Neural cell (in vitro differentiated cells): Measurements from ENCODE around the gene NR1H3. TPM values are rescaled to one million over a fixed set of nuclear protein-coding genes. Genes with fewer than 3 reads are reported as not detected.

Experiments
- H2AFZ ChIP-seq: fragments of 200-600, 300-800 bp; sonication (generic), shearing (Covaris generic); 2 replicates; pipeline ENCODE4 v1.6.0; 2014; ENCODE audit warnings: low read depth, mild to moderate bottlenecking, antibody characterized with exemption, low read length, moderate library complexity
- H3F3A ChIP-seq: fragments of 200-600 bp; shearing (Covaris generic); 2 replicates; pipeline ENCODE4 v1.6.1; 2016; ENCODE audit warnings: mild to moderate bottlenecking, moderate library complexity, mixed read lengths, antibody characterized with exemption, low read length; ENCODE audit not compliant: insufficient read depth, poor library complexity, severe bottlenecking
- H3K27ac ChIP-seq: fragments of 200-600, 300-800 bp; sonication (generic), shearing (Covaris generic); 2 replicates; pipeline ENCODE4 v1.5.1; 2014; ENCODE audit warnings: mild to moderate bottlenecking, low read length, moderate library complexity
- H3K27me3 ChIP-seq: fragments of 300-800, 200-600 bp; sonication (generic), shearing (Covaris generic); 2 replicates; pipeline ENCODE4 v1.6.0; 2014; ENCODE audit warnings: mild to moderate bottlenecking, low read depth, low read length, moderate library complexity; ENCODE audit not compliant: insufficient read depth
- H3K36me3 ChIP-seq: fragments of 300-800, 200-600 bp; sonication (generic), shearing (Covaris generic); 2 replicates; pipeline ENCODE4 v1.5.1; 2014; ENCODE audit warnings: mild to moderate bottlenecking, antibody characterized with exemption, low read length, moderate library complexity; ENCODE audit not compliant: insufficient read depth
- H3K4me2 ChIP-seq: fragments of 300-800, 200-600 bp; sonication (generic), shearing (Covaris generic); 2 replicates; pipeline ENCODE4 v1.6.0; 2014; ENCODE audit warnings: mild to moderate bottlenecking, low read length
- H3K4me3 ChIP-seq: fragments of 300-800, 200-600 bp; sonication (generic), shearing (Covaris generic); 2 replicates; pipeline ENCODE4 v1.5.1; 2014; ENCODE audit warnings: mild to moderate bottlenecking, low read length, moderate library complexity
- H3K79me2 ChIP-seq: fragments of 200-600 bp; shearing (Covaris generic); replicated peaks from 2 replicates; pipeline ENCODE4 v1.6.0; 2014; ENCODE audit warnings: mild to moderate bottlenecking, low read length, moderate library complexity; ENCODE audit not compliant: insufficient read depth
- H3K9ac ChIP-seq: fragments of 300-800, 200-600 bp; sonication (generic), shearing (Covaris generic); 2 replicates; pipeline ENCODE4 v1.6.1; 2016; ENCODE audit warnings: mild to moderate bottlenecking, low read length, mixed read lengths
- H3K9me2 ChIP-seq: fragments of 200-600 bp; shearing (Covaris generic); 2 replicates; pipeline ENCODE4 v1.6.1; 2016; ENCODE audit warnings: mild to moderate bottlenecking, low read length, mixed read lengths; ENCODE audit not compliant: insufficient read depth
- H3K9me3 ChIP-seq: fragments of 200-600, 300-800 bp; sonication (generic), shearing (Covaris generic); 2 replicates; pipeline ENCODE4 v1.6.1; 2016; ENCODE audit warnings: mild to moderate bottlenecking, mixed run types, low read length, moderate library complexity, mixed read lengths
- H4K20me1 ChIP-seq: fragments of 200-600 bp; shearing (Covaris generic); 2 replicates; pipeline ENCODE4 v1.6.1; 2016; ENCODE audit warnings: mild to moderate bottlenecking, mixed run types; ENCODE audit not compliant: insufficient read depth
- CTCF ChIP-seq: fragments of 450-650 bp; IDR thresholded peaks from 2 replicates; pipeline ENCODE4 v1.5.1; 2014; ENCODE audit warnings: antibody characterized with exemption, mild to moderate bottlenecking, moderate library complexity; ENCODE audit not compliant: poor library complexity, severe bottlenecking
- EP300 ChIP-seq: fragments of 450-650 bp; conservative IDR thresholded peaks from 2 replicates; pipeline ENCODE4 v1.6.1; 2014; ENCODE audit warnings: antibody characterized with exemption, mild to moderate bottlenecking, moderate library complexity; ENCODE audit not compliant: poor library complexity, severe bottlenecking
- EZH2 ChIP-seq: fragments of 200-600, 300-800 bp; shearing (Covaris generic), sonication (generic); IDR thresholded peaks from 2 replicates; pipeline ENCODE4 v1.6.1; 2014; ENCODE audit warnings: antibody characterized with exemption, low read length, borderline replicate concordance, mild to moderate bottlenecking; ENCODE audit not compliant: insufficient read depth, poor library complexity, severe bottlenecking
- MXI1 ChIP-seq: fragments of 450-650 bp; conservative IDR thresholded peaks from 2 replicates; pipeline ENCODE4 v1.6.1; 2014; ENCODE audit warnings: antibody characterized with exemption, mild to moderate bottlenecking; ENCODE audit not compliant: poor library complexity, severe bottlenecking
- POLR2AphosphoS5 ChIP-seq: IDR thresholded peaks from 2 replicates; pipeline ENCODE4 v1.6.1; 2012
- RAD21 ChIP-seq: fragments of 450-650 bp; conservative IDR thresholded peaks from 2 replicates; pipeline ENCODE4 v1.6.1; 2014; ENCODE audit warnings: antibody characterized with exemption, mild to moderate bottlenecking, moderate library complexity
- SMC3 ChIP-seq: fragments of 450-650 bp; conservative IDR thresholded peaks from 2 replicates; pipeline ENCODE4 v1.6.1; 2014; ENCODE audit warnings: antibody characterized with exemption, mild to moderate bottlenecking, moderate library complexity; ENCODE audit not compliant: poor library complexity
- TAF1 ChIP-seq: IDR thresholded peaks from 2 replicates; pipeline ENCODE4 v1.6.1; 2012; ENCODE audit warnings: low read depth
- polyA plus RNA-seq: library from polyadenylated mRNA; depleted of rRNA; stranded (reverse); fragments of >200 nt; gene quantifications from 2 replicates; pipeline ENCODE4 v1.2.3, GENCODE V29; 2014
- TF ChIP-seq, protein P1 (sequence below): IDR thresholded peaks from 2 replicates; pipeline ENCODE4 v1.6.1; 2012; ENCODE audit warnings: borderline replicate concordance

NR1H3 gene
- polyA plus RNA-seq, 1 donor from 2014 or later = 7.7 TPM

DNA sequence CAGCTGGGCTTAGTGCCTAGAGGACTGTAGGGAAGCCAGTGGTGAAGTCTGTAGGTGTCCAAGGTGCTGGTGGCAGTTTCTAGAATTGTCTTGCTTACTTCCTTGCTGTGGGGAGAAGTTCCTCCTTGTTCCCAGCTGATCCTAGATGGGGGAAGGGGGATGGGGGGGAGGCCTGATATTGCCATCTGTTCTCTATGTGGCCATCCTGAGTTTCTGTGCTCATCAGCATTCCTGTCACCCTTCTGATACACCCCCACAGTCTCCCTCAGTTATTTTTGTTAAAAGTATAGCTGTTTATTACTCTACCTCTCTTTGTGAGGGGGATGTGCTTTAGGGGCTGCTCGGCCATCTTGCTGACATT is 48.7 kb downstream of the NR1H3 start:
- H3K9me2 ChIP-seq = no peaks in the 10 kb centered on the region
- TF ChIP-seq, protein P1, sequence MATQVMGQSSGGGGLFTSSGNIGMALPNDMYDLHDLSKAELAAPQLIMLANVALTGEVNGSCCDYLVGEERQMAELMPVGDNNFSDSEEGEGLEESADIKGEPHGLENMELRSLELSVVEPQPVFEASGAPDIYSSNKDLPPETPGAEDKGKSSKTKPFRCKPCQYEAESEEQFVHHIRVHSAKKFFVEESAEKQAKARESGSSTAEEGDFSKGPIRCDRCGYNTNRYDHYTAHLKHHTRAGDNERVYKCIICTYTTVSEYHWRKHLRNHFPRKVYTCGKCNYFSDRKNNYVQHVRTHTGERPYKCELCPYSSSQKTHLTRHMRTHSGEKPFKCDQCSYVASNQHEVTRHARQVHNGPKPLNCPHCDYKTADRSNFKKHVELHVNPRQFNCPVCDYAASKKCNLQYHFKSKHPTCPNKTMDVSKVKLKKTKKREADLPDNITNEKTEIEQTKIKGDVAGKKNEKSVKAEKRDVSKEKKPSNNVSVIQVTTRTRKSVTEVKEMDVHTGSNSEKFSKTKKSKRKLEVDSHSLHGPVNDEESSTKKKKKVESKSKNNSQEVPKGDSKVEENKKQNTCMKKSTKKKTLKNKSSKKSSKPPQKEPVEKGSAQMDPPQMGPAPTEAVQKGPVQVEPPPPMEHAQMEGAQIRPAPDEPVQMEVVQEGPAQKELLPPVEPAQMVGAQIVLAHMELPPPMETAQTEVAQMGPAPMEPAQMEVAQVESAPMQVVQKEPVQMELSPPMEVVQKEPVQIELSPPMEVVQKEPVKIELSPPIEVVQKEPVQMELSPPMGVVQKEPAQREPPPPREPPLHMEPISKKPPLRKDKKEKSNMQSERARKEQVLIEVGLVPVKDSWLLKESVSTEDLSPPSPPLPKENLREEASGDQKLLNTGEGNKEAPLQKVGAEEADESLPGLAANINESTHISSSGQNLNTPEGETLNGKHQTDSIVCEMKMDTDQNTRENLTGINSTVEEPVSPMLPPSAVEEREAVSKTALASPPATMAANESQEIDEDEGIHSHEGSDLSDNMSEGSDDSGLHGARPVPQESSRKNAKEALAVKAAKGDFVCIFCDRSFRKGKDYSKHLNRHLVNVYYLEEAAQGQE = no peak
- TF ChIP-seq EZH2 (no peak), RAD21 (no peak), TAF1 (no peak), CTCF (no peak), EP300 (no peak), MXI1 (no peak), POLR2AphosphoS5 (no peak), SMC3 (no peak)
- no peaks in the 10 kb centered on the region for H4K20me1 ChIP-seq
- no peaks in the 10 kb centered on the region for H3K27me3 ChIP-seq
- H3K4me3 ChIP-seq = no peak overlapping the region
- no peak overlapping the region for H2AFZ ChIP-seq
- peaks cover 13% of the 10 kb centered on the region for H3K36me3 ChIP-seq
- H3K9ac ChIP-seq = no peak overlapping the region
- no peaks in the 10 kb centered on the region for H3K9me3 ChIP-seq
- no peak overlapping the region for H3K27ac ChIP-seq
- no peak overlapping the region for H3K4me2 ChIP-seq
- no peaks in the 10 kb centered on the region for H3F3A ChIP-seq
- no peaks in the 10 kb centered on the region for H3K79me2 ChIP-seq

- H4K20me1 ChIP-seq = no peaks in the 10 kb centered on the region
- H3K4me3 ChIP-seq = no peak overlapping the region
- H3K27ac ChIP-seq = no peak overlapping the region
Measured at GRCh38 chr11:47308050-47308823, 50.4 kb downstream of the NR1H3 start.

More at GRCh38 chr11:47308050-47308823, 50.4 kb downstream of the NR1H3 start:
- peaks cover 7% of the 10 kb centered on the region for H3K36me3 ChIP-seq
- H3K9me3 ChIP-seq = no peaks in the 10 kb centered on the region
- no peaks in the 10 kb centered on the region for H3K9me2 ChIP-seq
- no peak overlapping the region for H2AFZ ChIP-seq
- H3K79me2 ChIP-seq = no peaks in the 10 kb centered on the region
- no peaks in the 10 kb centered on the region for H3K27me3 ChIP-seq
- H3K9ac ChIP-seq = no peak overlapping the region
- TF ChIP-seq RAD21 (no peak), EZH2 (no peak), CTCF (no peak), POLR2AphosphoS5 (no peak), EP300 (no peak), SMC3 (no peak), TAF1 (no peak), MXI1 (no peak)
- TF ChIP-seq, protein P1 = no peak
- no peak overlapping the region for H3K4me2 ChIP-seq
- H3F3A ChIP-seq = no peaks in the 10 kb centered on the region
